Liver (tissue), 3 donors: ENCODE results near the gene SMAD6.

Source experiments
- CTCF ChIP-seq: fragments of 150-350 bp; IDR thresholded peaks from 2 replicates; pipeline ENCODE4 v1.5.1; 2017; ENCODE audit warnings: improper control_type of control experiment, low read depth, low read length; ENCODE audit not compliant: missing input control
- EGR1 ChIP-seq, 2 donors: IDR thresholded peaks; 2 replicates each; pipeline ENCODE4 v1.6.1; 2016 to 2018; ENCODE audit warnings: antibody characterized with exemption in 2 of 2, low read depth in 2 of 2
- FOXA1 ChIP-seq: IDR thresholded peaks from 2 replicates; pipeline ENCODE4 v1.6.1; 2016; ENCODE audit warnings: antibody characterized with exemption
- GABPA ChIP-seq, 2 donors: IDR thresholded peaks in 1 of 2; conservative IDR thresholded peaks in 1 of 2; 2 replicates each; pipeline ENCODE4 v1.6.1; 2016; ENCODE audit warnings: antibody characterized with exemption in 2 of 2, mild to moderate bottlenecking in 1 of 2, moderate library complexity in 1 of 2
- HNF4A ChIP-seq, 2 donors: conservative IDR thresholded peaks; 2 replicates each; pipeline ENCODE4 v1.6.1; 2016; ENCODE audit warnings: antibody characterized with exemption in 2 of 2, mild to moderate bottlenecking in 2 of 2
- JUND ChIP-seq, 2 donors: IDR thresholded peaks; 2 replicates each; pipeline ENCODE4 v1.6.1; 2016; ENCODE audit warnings: antibody characterized with exemption in 2 of 2
- MAX ChIP-seq: IDR thresholded peaks from 2 replicates; pipeline ENCODE4 v1.6.1; 2016; ENCODE audit warnings: antibody characterized with exemption
- TAF1 ChIP-seq: conservative IDR thresholded peaks from 2 replicates; pipeline ENCODE4 v1.6.1; 2016; ENCODE audit warnings: antibody characterized with exemption, mild to moderate bottlenecking
- TF ChIP-seq, protein P1 (sequence below): IDR thresholded peaks from 2 replicates; pipeline ENCODE4 v1.6.1; 2016; ENCODE audit warnings: antibody characterized with exemption, mild to moderate bottlenecking
- TF ChIP-seq, protein P2 (sequence below): IDR thresholded peaks from 2 replicates; pipeline ENCODE4 v1.6.1; 2016; ENCODE audit warnings: antibody characterized with exemption
- donor health status: healthy.
- donor health status: healthy.

GRCh38 chr15:66672867-66673266 lies 29.2 kb upstream of the SMAD6 start:
- TF ChIP-seq CTCF (no peak), TAF1 (no peak), JUND (IDR thresholded peaks at IDR 0.05) (no peak), EGR1 (IDR thresholded peaks at IDR 0.05; ENCODE audit: low read depth in 2 of 2) (no peak), MAX (no peak), GABPA (IDR thresholded peaks at IDR 0.05 in 1 of 2, conservative IDR thresholded peaks at IDR 0.05 in 1 of 2) (no peak), HNF4A (conservative IDR thresholded peaks at IDR 0.05) (no peak), FOXA1 (no peak)
- TF ChIP-seq, protein P1, sequence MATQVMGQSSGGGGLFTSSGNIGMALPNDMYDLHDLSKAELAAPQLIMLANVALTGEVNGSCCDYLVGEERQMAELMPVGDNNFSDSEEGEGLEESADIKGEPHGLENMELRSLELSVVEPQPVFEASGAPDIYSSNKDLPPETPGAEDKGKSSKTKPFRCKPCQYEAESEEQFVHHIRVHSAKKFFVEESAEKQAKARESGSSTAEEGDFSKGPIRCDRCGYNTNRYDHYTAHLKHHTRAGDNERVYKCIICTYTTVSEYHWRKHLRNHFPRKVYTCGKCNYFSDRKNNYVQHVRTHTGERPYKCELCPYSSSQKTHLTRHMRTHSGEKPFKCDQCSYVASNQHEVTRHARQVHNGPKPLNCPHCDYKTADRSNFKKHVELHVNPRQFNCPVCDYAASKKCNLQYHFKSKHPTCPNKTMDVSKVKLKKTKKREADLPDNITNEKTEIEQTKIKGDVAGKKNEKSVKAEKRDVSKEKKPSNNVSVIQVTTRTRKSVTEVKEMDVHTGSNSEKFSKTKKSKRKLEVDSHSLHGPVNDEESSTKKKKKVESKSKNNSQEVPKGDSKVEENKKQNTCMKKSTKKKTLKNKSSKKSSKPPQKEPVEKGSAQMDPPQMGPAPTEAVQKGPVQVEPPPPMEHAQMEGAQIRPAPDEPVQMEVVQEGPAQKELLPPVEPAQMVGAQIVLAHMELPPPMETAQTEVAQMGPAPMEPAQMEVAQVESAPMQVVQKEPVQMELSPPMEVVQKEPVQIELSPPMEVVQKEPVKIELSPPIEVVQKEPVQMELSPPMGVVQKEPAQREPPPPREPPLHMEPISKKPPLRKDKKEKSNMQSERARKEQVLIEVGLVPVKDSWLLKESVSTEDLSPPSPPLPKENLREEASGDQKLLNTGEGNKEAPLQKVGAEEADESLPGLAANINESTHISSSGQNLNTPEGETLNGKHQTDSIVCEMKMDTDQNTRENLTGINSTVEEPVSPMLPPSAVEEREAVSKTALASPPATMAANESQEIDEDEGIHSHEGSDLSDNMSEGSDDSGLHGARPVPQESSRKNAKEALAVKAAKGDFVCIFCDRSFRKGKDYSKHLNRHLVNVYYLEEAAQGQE, result no peak
- TF ChIP-seq, protein P2, sequence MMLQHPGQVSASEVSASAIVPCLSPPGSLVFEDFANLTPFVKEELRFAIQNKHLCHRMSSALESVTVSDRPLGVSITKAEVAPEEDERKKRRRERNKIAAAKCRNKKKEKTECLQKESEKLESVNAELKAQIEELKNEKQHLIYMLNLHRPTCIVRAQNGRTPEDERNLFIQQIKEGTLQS, result no peak
